Measurements from ENCODE around the gene CDC37L1.

CDC37L1 gene

GRCh38 chr9:4714266-4715016, 35.1 kb downstream of the CDC37L1 start:
- DNase-seq (ENCODE audit: low spot score): peak; percentile 5

- no peak for DNase-seq (ENCODE audit: low spot score)
Observed at GRCh38 chr9:4716163-4716562, 36.8 kb downstream of the CDC37L1 start.

- DNase-seq (ENCODE audit: low spot score): no peak
Observed at GRCh38 chr9:4717815-4718214, 38.4 kb downstream of the CDC37L1 start.

- no peak for DNase-seq (ENCODE audit: low spot score)
Observed at GRCh38 chr9:4718911-4719310, 39.5 kb downstream of the CDC37L1 start.

- no peak for DNase-seq (ENCODE audit: low spot score)
Observed at GRCh38 chr9:4721736-4722135, 42.4 kb downstream of the CDC37L1 start.

- DNase-seq (ENCODE audit: low spot score): no peak
Observed at GRCh38 chr9:4725706-4726442, 46.5 kb downstream of the CDC37L1 start.

GRCh38 chr9:4727593-4727992, 48.2 kb downstream of the CDC37L1 start:
- DNase-seq (ENCODE audit: low spot score): no peak

- DNase-seq (ENCODE audit: low spot score): no peak
Observed at GRCh38 chr9:4732890-4733289, 53.5 kb downstream of the CDC37L1 start.

- DNase-seq (ENCODE audit: low spot score): no peak
Observed at GRCh38 chr9:4734150-4734549, 54.8 kb downstream of the CDC37L1 start.

- DNase-seq (ENCODE audit: low spot score): no peak
Observed at GRCh38 chr9:4738866-4739586, 59.7 kb downstream of the CDC37L1 start.

- no peak for DNase-seq (ENCODE audit: low spot score)
Observed at GRCh38 chr9:4739587-4740387, 60.4 kb downstream of the CDC37L1 start.

- no peak for DNase-seq (ENCODE audit: low spot score)
Observed at GRCh38 chr9:4740388-4740637, 60.9 kb downstream of the CDC37L1 start.

- peak; percentile 95 for DNase-seq (ENCODE audit: low spot score)
Observed at GRCh38 chr9:4740638-4741364, 61.4 kb downstream of the CDC37L1 start, which contains the start of gene AK3. Gene AK3, minus strand, starts transcription at chr9:4741202. Its CDS starts 115 bp downstream, at chr9:4741087.

GRCh38 chr9:4741365-4742089, 62.2 kb downstream of the CDC37L1 start:
- DNase-seq (ENCODE audit: low spot score): peak; percentile 25

GRCh38 chr9:4742246-4742645, 62.9 kb downstream of the CDC37L1 start:
- DNase-seq (ENCODE audit: low spot score): no peak

- DNase-seq (ENCODE audit: low spot score): no peak
Observed at GRCh38 chr9:4743131-4743875, 63.9 kb downstream of the CDC37L1 start.

- no peak for DNase-seq (ENCODE audit: low spot score)
Observed at GRCh38 chr9:4746278-4747030, 67.1 kb downstream of the CDC37L1 start.

GRCh38 chr9:4748612-4749011, 69.2 kb downstream of the CDC37L1 start:
- DNase-seq (ENCODE audit: low spot score): no peak

GRCh38 chr9:4750023-4750673, 70.8 kb downstream of the CDC37L1 start:
- DNase-seq (ENCODE audit: low spot score): peak; percentile 54
